Stimulated activated CD8-positive, alpha-beta memory T cell treated with anti-CD3 and anti-CD28 coated beads, Interleukin-7, amount 100 ng/mL, for 48 hours (primary cell): ENCODE measurements around the gene PSMD11.

Experiments
- DNase-seq, 2 donors: peaks; one replicate each; pipeline ENCODE4 v3.0.0-alpha.2; 2020; ENCODE audit warnings: low read depth in 1 of 2; ENCODE audit errors: extremely low read depth in 1 of 2

Gene PSMD11

GRCh38 chr17:32489320-32490100, 45.2 kb downstream of the PSMD11 start:
- no peak for DNase-seq

DNA sequence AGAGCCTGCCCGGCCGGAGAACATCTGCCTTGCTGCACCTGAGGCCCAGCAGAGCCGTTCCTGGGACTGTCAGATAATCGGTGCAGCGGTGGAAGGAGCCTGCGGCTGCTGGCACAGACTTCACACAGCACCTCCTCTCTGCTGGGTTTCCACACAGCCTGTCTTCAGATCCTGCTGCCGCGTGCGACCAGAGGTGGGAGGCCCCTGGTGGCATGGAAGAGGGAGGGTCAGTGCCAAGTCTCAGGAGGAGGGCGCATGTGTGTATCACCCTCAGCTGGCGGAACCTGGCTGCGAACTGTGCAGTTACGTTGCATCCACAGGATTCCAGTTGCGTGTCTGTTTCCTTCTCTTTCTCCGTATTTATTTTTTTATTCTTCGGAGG, 45.8 kb downstream of the PSMD11 start:
- DNase-seq, result no peak

DNA sequence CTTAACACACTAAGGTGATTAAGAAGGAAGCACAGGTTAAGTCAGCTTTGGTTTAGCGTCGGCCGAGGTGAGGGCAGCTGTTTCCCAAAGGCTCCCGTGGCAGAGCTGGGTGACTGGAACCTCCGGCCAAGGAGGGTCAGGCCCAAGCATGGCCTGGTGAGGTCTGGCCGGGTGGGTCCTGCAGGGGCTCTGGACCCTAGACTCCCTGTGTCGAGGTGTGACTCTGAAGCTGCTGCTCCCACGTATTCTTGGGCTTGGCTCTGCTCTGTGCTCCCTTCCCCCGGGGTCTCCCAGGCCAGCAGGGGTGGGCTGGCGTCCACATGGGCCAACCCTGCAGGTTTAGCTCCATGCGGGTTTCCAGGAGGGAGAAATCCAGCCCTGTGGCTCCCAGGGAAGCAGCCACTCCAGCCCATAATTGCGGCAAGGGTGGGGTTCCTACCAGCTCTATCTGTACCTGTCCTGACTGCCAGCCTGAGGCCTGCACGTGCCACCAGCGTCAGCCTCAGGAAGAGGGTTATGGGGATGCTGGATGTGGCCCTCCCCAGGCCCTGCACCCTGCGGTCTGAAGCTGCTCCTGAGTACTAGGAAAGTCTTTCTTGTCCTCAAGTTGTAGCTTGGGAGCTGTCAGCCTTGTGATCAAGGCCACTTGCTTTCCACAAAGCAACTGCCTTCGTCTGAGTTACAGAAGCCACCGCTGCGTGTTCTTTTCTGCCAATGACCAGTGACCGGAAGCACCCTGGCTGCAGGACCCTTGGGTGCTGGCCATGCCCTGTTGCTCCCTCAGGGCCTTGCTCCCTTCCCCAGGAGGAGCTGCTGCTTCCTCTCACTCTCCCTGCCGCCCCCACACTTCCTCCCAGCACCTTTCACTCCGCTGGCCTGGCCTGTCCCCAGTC, 47.3 kb downstream of the PSMD11 start:
- no peak for DNase-seq

- DNase-seq, result no peak
Observed at GRCh38 chr17:32492264-32492589, 47.9 kb downstream of the PSMD11 start.

DNA sequence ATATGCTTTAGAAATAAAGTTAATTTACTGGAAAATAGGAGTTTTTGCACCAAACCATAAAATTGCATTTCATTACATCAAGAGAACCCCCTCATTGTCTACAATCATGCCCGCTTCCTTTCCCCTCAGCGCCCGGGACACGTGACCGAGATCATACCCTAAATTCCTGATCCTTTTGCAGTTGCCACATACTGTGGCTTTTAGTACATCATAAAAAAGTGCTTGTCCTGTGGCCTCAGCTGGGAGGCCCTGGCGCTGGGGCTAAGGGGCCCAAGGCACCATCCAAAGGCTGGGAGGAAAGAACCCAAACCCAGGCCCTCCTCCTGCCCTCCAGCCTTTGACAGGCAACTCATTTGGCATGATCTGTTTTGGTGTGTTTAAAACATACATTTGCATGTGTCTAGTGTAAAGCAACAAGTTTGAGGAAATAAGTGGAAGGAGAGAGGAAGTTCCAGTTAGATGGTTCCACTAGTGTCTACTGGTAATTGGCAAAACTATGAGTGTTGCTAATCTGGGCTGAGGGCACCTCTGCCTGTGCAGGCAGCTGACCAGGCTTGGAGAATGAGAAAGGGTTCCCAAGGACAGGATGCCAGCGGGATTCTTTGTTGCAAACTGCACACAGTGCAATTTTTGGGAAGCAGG, 48.5 kb downstream of the PSMD11 start:
- no peak for DNase-seq

- no peak for DNase-seq
Observed at GRCh38 chr17:32493571-32493970, 49.3 kb downstream of the PSMD11 start.

- no peak for DNase-seq
Observed at GRCh38 chr17:32493976-32494513, 49.7 kb downstream of the PSMD11 start.

DNA sequence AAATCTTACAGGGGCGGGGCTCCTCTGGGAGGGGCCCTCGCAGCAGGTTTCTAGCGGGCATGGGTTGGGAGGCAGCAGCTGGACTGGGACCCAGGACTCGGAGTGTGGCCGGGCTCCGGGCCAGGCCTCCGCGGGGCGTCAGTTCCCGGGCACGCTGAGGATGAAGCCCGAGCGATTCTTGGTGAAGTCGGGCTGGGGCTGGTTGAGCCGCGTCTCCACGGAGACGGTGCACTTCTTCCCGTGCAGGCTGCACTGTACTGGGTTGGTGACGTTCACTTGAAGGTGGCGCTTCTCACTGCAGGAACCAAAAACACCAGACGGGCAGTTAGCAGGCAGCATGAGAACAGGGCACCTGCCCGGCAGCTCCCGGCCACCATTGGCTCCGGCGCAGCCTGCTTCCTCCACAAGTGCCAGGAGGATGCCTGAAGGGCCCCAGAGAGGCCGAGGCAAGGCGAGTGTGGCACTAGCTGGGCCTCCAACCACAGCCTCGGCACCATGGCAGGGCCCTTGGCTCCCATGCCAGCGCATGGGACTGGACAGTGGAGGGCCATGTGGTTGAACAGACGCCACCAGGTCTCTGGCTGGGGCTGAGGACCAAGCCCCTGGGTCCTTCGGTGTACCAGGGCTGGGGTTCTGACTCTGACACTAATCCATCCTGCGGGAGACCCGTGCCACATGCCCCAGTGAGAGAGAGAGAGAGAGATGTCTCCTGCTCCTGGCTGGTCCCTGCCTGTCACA, 50.5 kb downstream of the PSMD11 start:
- DNase-seq, result no peak

DNA sequence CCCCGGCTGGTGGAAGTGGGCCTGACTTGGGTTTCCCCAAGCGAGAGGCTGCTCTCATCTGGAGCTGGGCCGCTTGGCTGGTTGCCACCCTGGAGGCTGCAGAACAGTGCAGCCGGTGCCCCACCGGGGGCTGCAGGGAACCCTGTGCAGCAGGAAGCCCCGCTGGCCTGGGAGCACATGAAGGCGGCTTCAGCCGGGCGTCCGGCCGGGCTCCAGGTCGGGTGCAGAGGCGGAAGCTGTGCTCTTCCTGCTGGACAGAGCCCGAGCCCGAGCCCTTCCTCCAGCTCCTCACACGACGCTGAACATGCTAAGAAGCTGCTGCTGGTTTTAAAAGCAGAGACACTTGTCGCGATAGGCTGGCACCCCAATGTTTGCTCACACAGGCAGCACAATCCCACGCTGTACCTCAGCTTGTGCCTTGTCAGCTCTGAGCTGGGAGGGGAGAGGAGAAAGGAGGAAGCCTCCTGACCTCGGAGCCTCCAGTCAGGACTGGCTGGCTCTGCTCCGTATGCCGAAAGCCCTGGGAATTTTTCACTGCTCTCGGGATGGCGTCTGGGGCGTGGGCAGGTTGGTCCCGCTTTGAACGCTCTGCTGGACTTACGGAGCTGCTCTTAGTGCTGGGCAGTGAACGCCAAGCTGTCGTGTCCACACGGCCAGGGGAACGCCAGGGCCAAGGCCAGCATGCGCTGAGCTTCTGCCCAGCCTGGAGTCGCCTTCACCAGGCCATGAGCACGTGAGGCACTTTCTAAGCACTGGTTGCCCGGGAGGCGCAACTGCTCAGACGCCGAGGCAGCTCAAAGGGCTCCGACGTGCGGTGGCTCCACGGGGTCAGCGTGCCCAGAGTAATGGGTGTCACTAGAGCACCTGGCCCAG, 51.3 kb downstream of the PSMD11 start:
- DNase-seq, result no peak

- no peak for DNase-seq
Observed at GRCh38 chr17:32496395-32497073, 52.2 kb downstream of the PSMD11 start.

DNA sequence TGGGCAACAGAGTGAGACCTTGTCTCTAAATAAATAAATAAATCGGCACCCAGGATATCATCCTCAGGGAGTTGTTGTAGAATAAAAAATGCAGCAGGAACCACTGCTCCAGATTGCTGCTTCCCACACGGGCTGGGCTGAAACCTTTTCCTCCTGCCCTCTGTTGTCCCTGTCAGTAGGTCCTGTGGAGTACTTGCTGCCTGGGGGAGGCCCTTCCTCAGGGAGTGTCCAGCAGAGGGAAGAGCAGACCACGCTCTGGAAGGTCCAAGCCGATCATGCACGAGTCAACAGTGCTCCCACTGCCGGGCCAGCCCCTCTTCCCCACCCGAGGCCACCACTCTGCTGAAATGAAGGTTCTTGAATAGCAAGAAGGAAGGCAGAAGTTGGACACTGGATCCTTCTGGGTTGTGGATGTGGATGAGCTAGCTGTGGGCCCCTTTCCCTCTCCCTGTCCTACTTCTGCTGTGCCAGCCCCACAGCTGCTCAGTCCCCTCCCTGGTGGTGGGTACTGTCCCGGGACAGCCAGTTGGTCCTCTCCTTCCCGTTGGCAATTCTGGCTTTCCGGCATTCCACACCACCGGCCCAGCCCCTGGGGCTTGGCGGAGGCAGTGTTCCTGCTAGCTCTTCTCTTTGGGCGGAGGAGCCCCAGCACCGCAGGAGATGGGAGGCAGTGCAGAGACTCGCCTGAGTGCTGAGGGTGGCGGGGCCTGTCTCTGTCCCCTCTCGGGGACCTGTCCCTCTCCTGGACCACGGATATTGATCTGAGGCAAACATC, 53.3 kb downstream of the PSMD11 start:
- no peak for DNase-seq

GRCh38 chr17:32498391-32498790, 54.1 kb downstream of the PSMD11 start:
- no peak for DNase-seq

DNA sequence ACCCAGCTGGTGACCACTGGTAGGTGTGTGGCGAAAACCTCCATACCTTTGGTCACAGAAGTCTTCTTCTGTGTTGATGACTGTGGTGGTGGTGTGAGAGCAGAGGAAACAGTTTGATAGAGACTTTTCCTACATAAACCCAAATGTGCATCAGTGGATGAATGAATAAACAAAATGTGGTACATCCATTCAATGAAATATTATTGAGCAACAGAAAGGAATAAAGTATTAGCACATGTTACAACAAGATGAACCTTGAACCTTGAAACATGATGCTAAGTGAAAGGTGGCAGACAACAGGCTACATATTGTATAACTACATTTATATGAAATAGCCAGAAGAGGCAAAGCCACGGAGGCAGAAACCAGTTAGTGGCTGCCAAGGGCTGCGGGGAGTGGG, 57.7 kb downstream of the PSMD11 start:
- DNase-seq, result no peak

DNA sequence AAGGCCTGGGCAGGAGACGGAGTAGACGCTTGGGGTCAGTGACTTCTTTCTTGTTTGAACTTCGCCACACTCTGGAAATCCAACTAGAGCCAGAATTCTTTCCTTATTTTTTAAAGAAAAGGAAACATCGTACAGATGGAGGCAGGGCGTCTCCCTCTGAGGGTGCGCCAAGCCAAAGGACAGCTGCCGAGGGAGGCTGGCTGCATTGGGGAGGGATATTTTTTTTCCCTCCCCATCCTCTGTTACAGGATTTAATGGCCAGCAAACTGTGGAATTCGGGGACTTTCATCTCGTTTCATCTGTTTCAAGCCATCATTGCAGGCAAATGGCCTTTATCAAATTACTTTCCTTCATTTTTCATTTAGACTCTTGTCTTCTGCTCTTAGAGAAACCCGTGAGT, 58.4 kb downstream of the PSMD11 start:
- no peak for DNase-seq

- DNase-seq, result no peak
Observed at GRCh38 chr17:32503251-32504165, 59.2 kb downstream of the PSMD11 start.

GRCh38 chr17:32504166-32504990, 60.1 kb downstream of the PSMD11 start:
- DNase-seq, result no peak

DNA sequence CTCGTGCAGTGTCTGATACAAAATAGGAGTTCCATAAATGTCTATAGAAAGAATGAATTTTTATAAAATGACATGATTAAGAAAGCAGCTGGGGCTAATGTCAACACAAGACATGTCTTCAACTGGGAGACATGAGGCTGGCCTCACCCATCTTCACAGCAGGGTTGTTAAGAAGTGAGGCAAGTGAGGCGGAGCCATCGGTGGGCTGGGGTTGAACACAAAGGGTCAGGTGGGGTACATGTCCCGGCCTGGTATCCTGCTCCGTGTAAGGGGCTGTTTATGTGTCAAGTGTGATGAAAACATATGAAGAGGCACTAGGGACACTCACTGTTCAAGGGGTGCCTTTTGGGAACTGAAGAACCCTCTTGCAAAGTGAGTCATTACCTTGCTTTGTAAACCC, 64.6 kb downstream of the PSMD11 start:
- DNase-seq, result no peak
